Measurements from ENCODE around the gene PHLDB2. TPM values are rescaled to one million over a fixed set of nuclear protein-coding genes. Genes with fewer than 3 reads are reported as not detected.

Gene PHLDB2
- polyA plus RNA-seq, 1 experiment, result 15.9 TPM

- POLR2A ChIA-PET, result interaction anchor here (0.6 to 1.5 kb wide), 9 partner anchors 10 to 271 kb away, joined by 3 to 5 read pairs (median 3); partner anchors contain the start of gene TAGLN3
- DNase-seq (ENCODE audit: low read depth, low spot score), result peak; percentile 97
- TF ChIP-seq CTCF (IDR thresholded peaks at IDR 0.05; ENCODE audit: low read depth, low read length), result no peak
- peak within 1 kb of the TSS; percentile 92 for H3K4me3 ChIP-seq (ENCODE audit: low read depth, low read length)
- CTCF ChIA-PET, result interaction anchor here (0.5 to 4.3 kb wide), 16 partner anchors 10 to 288 kb away, joined by 3 to 37 read pairs (median 4); partner anchors contain the start of gene PHLDB2
- H3K9me3 ChIP-seq (ENCODE audit: control insufficient read depth, insufficient read depth, low read length), result no peaks in the 10 kb centered on the region
- H3K27ac ChIP-seq (ENCODE audit: low read depth, low read length), result peak within 1 kb of the TSS; percentile 47
- no peaks in the 10 kb centered on the region for H3K27me3 ChIP-seq (ENCODE audit: control insufficient read depth, insufficient read depth, low read length)
Observed at GRCh38 chr3:111978583-111979433, 119.7 kb downstream of the PHLDB2 start, which contains the start of gene ABHD10. ABHD10 (plus strand) TSS chr3:111979026; CDS start chr3:111979062, 36 bp downstream.

- CTCF ChIA-PET, result interaction anchor here (0.5 to 4.3 kb wide), 9 partner anchors 9 to 288 kb away, joined by 3 to 37 read pairs (median 5); no protein-coding TSS in a partner anchor
- no peak for DNase-seq (ENCODE audit: low read depth, low spot score)
Observed at GRCh38 chr3:111979434-111980038, 120.5 kb downstream of the PHLDB2 start.

GRCh38 chr3:111980716-111981456, 121.8 kb downstream of the PHLDB2 start:
- Histone ChIP-seq H3K9me3 (ENCODE audit: control insufficient read depth, insufficient read depth, low read length) (no peaks in the 10 kb centered on the region), H3K27me3 (ENCODE audit: control insufficient read depth, insufficient read depth, low read length) (no peaks in the 10 kb centered on the region), H3K4me3 (ENCODE audit: low read depth, low read length) (peak overlapping the region; percentile 7; the same call in 1 of the 2 replicates), H3K27ac (ENCODE audit: low read depth, low read length) (no peak overlapping the region)
- no peak for TF ChIP-seq CTCF (IDR thresholded peaks at IDR 0.05; ENCODE audit: low read depth, low read length)
- ChIA-PET CTCF (interaction anchor here (1.0 to 4.3 kb wide), 5 partner anchors 8 to 263 kb away, joined by 5 to 37 read pairs (median 17); no protein-coding TSS in a partner anchor), POLR2A (no interaction called here)
- DNase-seq (ENCODE audit: low read depth, low spot score), result no peak

More at GRCh38 chr3:111979434-111980038, 120.5 kb downstream of the PHLDB2 start:
- TF ChIP-seq CTCF (IDR thresholded peaks at IDR 0.05; ENCODE audit: low read depth, low read length), result no peak
- peak overlapping the region; percentile 92 for H3K4me3 ChIP-seq (ENCODE audit: low read depth, low read length)
- no peaks in the 10 kb centered on the region for H3K27me3 ChIP-seq (ENCODE audit: control insufficient read depth, insufficient read depth, low read length)
- no peak overlapping the region for H3K27ac ChIP-seq (ENCODE audit: low read depth, low read length)
- POLR2A ChIA-PET, result interaction anchor here (0.9 to 1.5 kb wide), 4 partner anchors 10 to 119 kb away, joined by 3 to 4 read pairs (median 3); no protein-coding TSS in a partner anchor
- H3K9me3 ChIP-seq (ENCODE audit: control insufficient read depth, insufficient read depth, low read length), result no peaks in the 10 kb centered on the region

- ChIA-PET POLR2A (no interaction called here), CTCF (interaction anchor here (1.0 to 3.7 kb wide), 3 partner anchors 8 to 62 kb away, joined by 6 to 29 read pairs (median 7); no protein-coding TSS in a partner anchor)
- H3K27me3 ChIP-seq (ENCODE audit: control insufficient read depth, insufficient read depth, low read length), result no peaks in the 10 kb centered on the region
- no peaks in the 10 kb centered on the region for H3K9me3 ChIP-seq (ENCODE audit: control insufficient read depth, insufficient read depth, low read length)
- DNase-seq (ENCODE audit: low read depth, low spot score), result no peak
- H3K27ac ChIP-seq (ENCODE audit: low read depth, low read length), result no peak overlapping the region
- TF ChIP-seq CTCF (IDR thresholded peaks at IDR 0.05; ENCODE audit: low read depth, low read length), result no peak
- no peak overlapping the region for H3K4me3 ChIP-seq (ENCODE audit: low read depth, low read length)
Observed at GRCh38 chr3:111981457-111981763, 122.3 kb downstream of the PHLDB2 start.
